ENCODE measurements around the gene USP30.
"Not testable (repeated sequence)": the region's sequence is repeated elsewhere in the genome, so short reads cannot be mapped to it uniquely, and the experiment has no call there.

Gene USP30, protein sequence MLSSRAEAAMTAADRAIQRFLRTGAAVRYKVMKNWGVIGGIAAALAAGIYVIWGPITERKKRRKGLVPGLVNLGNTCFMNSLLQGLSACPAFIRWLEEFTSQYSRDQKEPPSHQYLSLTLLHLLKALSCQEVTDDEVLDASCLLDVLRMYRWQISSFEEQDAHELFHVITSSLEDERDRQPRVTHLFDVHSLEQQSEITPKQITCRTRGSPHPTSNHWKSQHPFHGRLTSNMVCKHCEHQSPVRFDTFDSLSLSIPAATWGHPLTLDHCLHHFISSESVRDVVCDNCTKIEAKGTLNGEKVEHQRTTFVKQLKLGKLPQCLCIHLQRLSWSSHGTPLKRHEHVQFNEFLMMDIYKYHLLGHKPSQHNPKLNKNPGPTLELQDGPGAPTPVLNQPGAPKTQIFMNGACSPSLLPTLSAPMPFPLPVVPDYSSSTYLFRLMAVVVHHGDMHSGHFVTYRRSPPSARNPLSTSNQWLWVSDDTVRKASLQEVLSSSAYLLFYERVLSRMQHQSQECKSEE

DNA sequence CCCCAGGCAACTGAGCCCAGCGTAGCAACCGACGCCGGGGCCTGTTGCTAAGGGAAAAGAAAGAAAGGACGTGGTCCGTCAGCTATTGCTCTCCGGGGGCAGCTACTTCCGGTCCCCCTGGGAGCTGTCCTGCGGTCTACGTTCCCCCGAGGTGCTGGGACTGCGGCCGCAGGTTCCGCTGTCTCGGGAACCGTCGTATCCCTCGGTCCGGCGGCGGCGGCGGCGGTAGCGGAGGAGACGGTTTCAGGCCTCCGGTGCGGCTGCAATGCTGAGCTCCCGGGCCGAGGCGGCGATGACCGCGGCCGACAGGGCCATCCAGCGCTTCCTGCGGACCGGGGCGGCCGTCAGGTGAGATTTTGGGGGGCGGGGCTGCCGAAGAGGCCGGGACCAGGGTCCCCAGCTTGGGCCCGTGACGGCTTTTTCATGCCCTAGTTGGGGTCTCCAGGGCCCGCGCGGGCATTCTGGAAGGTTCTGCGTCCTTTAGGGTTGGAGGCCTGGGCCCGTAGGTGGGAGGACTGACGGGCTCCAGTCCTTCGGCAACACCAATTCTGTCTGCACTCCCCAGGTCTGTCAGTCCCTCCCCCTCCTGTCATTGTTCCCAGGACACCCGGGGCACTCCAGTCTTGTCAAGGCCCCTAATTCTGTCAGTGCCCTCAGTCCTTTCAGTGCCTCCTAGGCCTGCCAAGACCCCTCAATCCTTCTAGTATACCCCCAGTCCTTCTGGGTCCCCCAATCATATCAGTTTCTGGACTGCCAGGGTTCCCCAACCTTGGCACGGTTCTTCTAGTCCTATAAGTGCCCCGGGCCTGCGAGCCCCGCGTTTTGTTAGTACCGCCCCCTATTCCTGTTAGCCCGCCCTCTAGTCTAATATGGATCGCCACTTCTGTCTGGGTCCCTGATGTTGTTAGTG, at the start of gene USP30:
Gene USP30, plus strand, starts transcription at position 163 of the 910 bp plus-strand sequence. Its CDS starts 103 bp downstream, at position 266.
- peak; percentile 71 to 72 for DNase-seq (ENCODE audit: low read depth in 2 of 2)

DNA sequence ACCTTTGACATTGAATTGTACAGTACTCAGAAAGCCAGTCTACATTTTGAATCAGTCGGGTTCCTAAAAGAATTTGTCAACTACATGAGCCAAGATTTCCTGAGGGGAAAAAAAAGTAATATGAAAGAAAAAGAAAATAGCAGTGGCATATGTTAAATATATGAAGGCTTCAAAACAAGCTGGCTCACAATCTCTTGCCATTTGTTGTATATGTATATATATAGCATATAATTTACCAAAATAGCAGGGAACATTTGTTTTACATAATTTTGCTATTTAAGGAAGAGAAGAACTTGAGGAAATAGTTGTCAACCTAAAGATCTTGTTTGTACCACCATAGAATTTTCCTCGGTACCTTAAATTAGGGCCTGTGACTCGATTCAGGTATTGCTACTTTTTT, 48.4 kb upstream of the USP30 start:
- DNase-seq (ENCODE audit: low read depth in 2 of 2) = no peak

DNA sequence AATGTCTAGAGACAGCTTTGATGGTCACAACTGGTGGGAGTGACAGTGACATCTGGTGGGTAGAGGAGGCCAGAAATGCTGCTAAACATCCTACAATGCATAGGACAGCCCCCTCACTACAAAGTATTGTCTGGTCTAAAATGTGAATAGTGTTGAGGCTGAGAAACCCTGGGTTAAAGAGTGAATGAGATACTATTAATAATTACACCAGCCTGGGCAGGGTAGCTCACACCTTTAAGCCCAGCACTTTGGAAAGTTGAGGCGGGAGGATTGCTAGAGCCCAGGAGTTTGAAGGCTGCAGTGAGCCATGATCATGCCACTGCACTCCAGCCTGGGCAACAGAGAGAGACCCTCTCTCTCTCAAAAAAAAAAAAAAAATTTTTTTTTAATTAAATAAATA, 42.6 kb upstream of the USP30 start:
- DNase-seq (ENCODE audit: low read depth in 2 of 2) = no peak

DNA sequence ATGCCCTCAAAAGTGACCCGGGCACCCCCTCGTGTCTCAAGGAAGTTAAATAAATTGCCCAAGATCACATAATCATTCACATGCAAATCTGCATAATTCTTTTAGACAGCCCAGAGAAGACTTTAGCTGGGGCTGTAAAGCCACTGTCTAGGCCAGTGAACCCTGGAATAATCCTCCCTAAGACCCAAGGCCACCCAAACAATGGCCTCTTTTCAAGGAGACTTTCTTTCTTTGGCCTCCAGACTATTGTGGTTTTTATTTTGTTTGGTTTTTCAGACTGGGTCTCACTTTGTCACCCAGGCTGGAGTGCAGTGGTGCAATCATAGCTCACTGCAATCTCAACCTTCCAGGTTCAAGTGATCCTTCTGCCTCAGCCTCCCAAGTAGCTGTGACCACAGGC, 42.1 kb upstream of the USP30 start:
- no peak for DNase-seq (ENCODE audit: low read depth in 2 of 2)

DNA sequence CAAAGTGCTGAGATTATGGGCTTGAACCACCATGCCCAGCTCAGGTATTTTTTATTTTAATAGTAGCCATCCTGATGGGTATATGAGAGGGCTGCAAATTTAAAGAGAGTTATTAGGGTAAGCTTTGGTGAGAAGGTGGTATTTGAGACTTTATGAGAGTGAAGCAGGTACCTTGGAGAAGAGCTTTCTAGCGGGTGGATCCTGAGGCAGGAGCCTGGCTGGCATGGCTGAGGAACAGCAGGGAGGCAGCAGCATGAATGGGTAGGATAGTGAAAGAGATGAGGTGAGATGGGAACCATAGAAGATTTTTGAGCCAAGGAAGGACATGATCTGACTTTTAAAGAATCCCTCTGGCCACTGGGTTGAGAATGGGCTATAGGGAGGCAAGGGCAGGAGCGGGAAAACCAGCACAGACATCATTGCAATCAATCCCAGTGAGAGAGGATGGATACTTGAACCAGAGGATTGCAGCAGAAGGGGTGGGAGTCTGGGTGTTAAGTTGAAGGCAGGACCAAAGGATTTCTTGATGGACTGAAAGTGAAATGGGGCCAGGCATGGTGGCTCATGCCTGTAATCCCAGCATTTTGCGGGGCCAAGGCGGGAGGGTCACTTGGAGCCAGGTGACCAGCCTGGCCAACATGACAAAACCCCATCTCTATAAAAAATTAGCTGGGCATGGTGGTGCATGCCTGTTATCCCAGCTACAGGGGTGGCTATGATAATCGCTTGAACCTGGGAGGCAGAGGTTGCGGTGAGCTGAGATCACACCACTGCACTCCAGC, 37.2 kb upstream of the USP30 start:
- no peak for DNase-seq (ENCODE audit: low read depth in 2 of 2)

DNA sequence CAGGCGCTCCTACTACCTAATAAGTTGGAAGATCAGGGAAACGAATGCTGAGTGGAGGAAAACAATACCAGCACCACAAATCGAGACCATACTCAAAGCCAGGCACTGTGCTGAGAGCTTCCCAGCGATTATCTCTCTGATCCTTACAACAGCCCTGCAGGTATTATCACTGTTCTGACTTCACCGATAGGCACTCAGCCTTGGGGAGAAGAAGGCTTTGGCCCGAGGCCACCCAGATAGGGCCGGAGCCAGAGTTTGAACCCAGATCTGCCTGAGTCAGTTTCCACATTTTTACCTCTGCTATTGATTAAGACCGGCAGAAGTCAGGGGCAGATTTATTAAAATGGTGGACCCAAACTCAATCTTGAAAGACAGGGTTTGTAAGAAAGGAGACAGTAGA, 36.4 kb upstream of the USP30 start:
- DNase-seq (ENCODE audit: low read depth in 2 of 2) = no peak

DNA sequence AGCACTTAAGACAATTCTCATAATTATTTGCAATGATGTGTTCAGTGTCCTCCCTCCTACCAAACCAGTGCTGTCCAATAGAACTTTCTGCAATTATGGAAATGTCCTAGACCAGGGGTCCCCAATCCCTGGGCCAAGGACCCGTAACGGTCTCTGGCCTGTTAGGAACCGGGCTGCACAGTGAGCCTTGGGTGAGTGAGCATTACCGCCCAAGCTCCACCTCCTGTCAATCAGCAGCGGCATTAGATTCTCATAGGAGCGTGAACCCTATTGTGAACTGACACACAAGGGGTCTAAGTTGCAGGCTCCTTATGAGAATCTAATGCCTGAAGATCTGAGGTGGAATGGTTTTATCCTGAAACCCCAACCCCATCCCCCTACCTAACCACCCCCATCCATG, 35.4 kb upstream of the USP30 start:
- no peak for DNase-seq (ENCODE audit: low read depth in 2 of 2)

DNA sequence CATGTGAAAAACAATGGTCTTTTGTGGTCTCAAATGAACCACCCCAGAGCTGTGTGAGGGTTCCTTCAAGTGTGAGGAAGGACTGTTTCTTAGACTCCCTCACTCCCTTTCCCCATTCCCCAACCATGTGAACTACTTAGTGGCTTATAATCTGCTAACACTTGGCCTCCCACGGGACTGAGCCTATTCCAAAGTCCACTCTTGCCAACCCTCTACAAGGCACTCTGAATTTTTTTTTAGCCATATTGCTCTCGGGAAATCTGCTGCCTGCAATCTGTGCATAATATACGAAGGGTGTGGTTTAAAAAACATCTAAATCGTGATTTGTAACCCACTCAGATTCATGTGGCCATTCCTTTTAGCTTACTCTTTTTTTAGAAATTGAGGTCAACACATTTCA, 34.1 kb upstream of the USP30 start:
- DNase-seq (ENCODE audit: low read depth in 2 of 2) = no peak

DNA sequence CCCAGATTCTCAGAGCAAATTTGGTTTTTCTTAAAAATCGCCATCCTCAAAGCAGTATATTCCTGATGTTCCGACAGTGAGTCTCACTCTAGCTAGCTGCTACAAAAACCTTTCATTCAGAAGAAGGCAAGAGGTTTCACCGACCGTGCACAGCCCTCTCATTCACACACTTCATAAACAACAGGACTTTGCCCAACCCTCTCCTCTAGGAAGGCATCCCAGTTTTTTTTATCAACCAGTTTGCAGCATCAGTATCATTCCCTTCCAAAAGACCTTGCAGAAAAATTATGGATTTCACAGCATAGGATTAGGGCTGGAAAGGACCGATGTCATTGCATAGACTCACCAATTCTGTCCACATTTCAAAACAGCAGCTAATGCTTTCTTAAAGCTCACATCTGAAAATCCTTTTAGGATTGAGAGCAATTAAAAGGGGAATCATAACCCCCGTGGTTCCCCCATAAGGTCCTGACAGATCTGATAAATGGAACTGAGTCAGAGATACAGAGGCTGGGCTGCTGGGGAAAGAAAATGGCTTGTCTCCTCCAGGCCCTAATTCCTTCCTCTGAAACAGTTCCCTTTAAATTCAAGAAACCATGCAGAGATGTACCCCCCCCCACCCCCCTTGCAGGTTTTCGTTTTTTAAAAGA, 32.1 kb upstream of the USP30 start:
- DNase-seq (ENCODE audit: low read depth in 2 of 2) = no peak

DNA sequence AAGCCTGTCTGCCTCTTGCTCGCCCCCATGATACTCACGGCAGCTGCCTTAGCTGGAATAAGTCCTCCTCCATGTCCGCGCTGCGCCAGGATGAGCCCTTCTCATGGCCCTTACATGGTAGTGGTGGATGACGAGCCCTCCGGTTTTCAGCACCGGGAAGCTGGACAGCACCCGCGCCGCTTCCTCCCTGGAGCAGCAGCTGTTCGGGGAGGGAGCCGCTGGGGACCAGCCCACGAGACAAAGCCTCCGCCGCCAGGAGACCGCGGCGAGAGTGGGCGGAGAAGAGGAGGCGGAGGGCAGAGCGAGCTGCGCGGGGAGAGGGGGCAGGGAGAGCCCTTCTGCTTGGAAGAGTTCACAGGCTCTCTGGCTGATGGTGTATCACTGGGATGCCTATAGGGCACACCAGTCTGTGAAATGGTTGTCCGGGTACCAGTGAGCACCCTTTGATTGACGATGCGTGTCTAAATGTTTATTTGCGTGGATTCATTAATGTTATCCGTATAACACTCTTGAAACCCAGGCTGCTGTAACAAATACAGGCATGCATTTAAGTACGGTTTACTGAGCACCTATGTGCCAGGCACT, 31.5 kb upstream of the USP30 start, which contains the start of gene SVOP:
Gene SVOP, minus strand, starts transcription at position 273 of the 585 bp plus-strand sequence. Its CDS starts 200 bp downstream, at position 73.
- peak; percentile 4 to 7 for DNase-seq (ENCODE audit: low read depth in 2 of 2)

DNA sequence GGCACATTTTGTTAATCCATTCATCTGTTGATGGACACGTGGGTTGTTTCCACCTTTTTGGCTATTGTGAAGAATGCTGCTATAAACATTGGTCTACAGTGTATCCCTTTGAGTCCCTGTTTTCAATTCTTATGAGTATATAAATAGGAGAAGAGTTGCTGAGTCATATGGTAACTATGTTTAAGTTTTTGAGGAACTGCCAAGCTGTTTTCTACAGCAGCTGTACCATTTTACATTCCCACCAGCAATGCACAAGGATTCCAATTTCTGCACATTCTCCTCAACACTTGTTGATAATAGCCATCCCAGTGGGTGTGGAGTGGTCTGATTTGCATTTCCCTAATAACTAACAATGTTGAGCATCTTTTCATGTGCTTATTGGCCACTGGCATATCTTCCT, 24.6 kb upstream of the USP30 start:
- DNase-seq (ENCODE audit: low read depth in 2 of 2) = no peak

DNA sequence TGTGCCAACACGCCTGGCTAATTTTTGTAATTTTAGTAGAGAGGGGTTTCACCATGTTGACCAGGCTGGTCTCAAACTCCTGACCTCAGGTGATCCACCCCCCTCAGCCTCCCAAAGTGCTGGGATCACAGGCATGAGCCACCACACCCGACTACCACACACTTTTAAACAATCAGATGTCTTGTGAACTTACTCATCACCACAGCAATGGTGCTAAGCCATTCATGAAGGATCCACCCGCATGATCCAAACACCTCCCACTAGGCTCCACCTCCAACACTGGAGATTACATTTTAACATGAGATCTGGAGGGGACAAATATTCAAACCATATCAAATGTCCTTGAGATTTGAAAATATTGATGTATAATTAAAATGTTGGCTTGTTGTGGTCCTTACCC, 23.8 kb upstream of the USP30 start:
- not testable (repeated sequence) for DNase-seq (ENCODE audit: low read depth in 2 of 2)

DNA sequence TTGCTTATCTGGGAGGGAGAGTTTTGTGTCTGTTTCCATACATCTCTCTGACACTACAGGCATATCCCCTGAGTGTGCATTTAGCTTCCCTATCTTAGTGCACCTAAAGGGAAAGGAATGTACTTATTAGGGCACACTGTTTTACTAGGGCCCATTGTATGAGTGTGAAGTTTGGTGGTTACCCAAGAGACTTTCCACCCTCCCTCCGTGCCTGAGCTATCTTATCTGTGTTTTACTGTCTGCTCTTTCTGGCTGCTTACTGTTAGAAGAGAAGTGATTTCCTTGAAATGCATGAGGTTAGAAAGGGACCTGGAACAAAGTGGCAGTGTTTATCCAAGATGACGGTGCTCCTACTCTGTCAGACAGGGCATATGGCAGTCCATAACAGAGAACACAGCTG, 23.0 kb upstream of the USP30 start:
- no peak for DNase-seq (ENCODE audit: low read depth in 2 of 2)

DNA sequence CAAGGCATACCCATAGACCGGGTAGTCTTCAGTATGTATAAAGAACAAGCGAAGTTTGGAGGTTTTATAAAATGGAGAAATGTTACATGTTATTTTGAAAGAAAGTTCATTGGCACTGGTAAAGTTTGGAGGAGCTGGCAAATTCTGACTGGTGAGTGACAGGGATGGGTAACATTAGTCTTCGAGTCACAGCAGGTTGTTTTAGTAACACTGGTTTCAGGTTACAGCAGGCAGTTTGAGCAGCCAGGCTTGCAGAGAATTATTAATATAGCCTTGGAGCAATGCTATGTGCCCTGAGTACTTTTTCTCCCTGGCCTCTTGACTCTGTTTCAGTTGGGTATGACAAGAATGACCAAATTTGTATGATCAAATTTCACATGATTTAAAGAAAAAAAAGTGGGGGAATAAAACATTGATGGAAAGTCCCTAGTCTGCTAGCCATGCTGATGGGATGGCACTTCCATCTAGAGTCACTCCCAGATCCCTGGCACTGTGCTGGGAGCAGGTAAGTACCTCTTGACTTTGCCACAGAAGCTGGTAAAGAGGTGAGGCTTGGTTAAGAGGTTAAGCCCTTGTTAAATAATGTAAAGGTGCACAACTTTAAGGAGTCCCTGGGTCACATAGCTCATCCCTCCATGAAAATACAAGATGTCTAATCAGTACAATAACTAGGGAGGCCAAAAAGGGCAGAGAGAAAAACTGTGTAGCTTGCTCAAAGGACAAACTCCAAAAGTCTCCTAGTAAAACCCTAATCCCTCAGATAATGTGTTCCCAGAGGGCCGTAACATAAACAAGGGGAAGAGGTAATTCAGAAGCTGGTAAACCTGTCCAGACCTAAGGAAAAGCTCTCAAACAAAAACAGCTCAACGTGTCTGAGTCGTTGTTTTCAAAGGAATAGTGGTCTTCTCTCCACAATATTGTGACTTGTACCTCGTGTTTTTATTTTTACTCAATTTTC, 18.9 kb upstream of the USP30 start:
- no peak for DNase-seq (ENCODE audit: low read depth in 2 of 2)

DNA sequence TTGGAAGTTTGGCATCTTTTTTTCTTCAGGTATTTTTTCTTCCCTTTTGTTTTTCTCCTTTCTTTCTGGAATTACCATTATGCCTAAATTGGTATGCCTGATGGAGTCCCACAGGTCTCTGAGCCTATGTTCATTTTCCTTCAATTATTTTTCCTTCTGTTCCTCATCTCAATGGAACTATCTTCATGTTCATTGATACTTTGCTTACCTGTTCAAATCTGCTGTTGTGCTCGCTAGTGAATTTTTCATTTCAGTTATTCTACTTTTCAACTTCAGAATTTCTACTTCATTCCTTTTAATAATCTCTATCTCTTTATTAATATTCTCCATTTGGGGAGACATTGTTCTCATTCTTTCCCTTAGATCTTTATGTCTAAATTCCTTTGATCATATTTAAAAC, 15.4 kb upstream of the USP30 start:
- DNase-seq (ENCODE audit: low read depth in 2 of 2) = no peak

DNA sequence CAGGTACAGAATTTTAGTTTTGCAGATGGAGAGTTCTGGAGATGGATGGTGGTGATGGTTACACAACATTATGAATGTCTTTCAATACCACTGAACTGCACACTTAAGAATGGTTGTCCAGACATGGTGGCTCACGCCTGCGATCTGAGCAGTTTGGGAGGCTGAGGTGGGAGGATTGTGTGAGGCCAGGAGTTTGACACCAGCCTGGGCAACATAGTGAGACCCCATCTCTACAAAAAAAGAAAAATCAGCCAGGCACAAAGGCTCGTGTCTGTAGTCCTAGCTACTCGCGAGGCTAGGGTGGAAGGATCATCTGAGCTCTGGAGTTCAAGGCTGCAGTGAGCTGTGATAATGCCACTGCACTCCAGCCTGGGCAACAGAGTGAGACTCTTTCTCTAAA, 8.1 kb upstream of the USP30 start:
- no peak for DNase-seq (ENCODE audit: low read depth in 2 of 2)

DNA sequence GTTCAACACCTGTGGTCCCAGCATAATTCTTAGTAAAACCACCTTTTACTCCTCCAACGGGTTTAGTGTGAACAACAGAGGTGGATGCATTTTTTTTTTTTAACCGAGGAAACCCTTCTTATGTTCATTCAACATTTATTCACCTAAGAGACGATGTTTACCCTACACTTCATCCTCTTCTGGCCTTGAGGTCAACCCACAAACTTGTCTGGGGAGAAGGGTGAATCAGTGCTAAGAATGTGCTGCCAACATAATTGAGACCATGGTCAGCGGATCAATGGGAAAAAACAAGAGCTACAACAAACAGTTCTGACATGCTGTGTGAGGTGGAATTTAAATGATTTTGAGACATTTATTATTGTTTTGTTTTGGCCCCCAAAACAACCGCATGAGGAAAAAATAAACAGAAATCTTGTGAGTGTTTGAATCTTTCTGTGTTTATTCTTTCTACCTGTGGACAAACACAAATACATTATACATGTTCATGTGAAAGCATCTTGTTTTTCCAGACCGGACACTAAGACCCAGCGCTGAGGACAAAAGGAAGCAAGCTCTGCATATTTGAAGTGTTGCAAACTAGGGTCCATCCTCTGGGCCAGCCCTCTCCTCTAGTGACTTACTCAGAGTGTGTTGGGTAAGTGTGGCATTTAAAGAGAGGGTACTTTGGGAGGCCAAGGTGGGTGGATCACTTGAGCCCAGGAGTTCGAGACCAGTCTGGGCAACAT, 5.1 kb upstream of the USP30 start:
- no peak for DNase-seq (ENCODE audit: low read depth in 2 of 2)

DNA sequence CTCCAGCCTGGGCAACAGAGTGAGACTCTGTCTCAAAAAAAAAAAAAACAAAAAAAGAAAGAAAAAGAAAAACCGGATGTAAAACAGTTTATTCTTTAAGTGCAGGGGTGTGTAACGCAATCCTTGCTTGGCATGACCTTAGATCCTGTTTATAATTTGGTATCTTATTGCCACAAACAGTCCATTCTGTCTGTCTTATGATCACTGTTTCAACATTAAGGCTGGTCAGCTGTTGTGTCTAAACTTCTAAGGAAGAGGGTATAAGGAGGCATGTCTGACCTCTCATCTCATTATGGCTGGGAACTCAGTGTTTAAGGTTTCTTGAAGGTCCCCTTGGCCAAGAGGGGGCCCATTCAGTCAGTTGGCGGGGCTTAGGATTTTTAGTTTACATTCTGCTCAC, 3.7 kb upstream of the USP30 start:
- DNase-seq (ENCODE audit: low read depth in 2 of 2) = not testable (repeated sequence)

DNA sequence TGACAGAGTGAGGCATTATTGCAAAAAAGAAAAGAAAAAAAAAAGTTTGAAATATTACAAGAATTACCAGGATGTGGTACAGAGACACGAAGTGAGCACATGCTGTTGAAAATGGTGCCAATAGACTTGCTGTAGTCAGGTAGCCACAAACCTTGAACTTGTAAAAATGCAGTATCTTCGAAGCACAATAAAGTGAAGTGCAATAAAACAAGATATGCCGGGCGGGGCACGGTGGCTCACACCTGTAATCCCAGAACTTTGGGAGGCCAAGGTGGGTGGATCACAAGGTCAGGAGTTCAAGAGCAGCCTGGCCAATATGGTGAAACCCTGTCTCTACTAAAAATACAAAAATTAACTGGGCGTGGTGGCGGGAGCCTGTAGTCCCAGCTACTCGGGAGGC, 2.6 kb upstream of the USP30 start:
- not testable (repeated sequence) for DNase-seq (ENCODE audit: low read depth in 2 of 2)
